Measurements from ENCODE around the gene TSC22D1.

Gene TSC22D1

GRCh38 chr13:44400736-44401135 lies 175.4 kb downstream of the TSC22D1 start:
- no peak for DNase-seq

- DNase-seq, result no peak
These were observed 177.1 kb downstream of the TSC22D1 start for GRCh38 chr13:44399074-44399473.

DNA sequence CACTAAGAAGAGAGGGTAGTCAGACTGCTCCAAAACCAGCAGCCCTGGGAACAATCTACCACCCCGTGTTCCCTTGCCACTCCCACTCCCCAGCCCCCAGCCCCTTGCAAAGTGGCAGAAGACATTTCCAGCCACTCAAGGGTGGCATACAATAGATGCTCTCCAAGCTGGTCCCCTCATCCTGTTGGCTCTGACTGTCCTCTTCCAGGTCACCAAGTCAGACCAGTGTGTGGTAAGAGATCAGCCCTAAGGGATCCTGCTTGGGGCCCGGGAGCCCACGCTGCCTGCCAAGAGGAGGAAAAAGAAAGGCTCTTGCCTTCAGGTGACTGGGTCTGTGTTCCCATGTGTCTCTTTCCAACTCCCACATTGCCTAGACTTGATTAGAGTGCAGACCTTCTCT lies 177.5 kb downstream of the TSC22D1 start:
- no peak for DNase-seq

DNA sequence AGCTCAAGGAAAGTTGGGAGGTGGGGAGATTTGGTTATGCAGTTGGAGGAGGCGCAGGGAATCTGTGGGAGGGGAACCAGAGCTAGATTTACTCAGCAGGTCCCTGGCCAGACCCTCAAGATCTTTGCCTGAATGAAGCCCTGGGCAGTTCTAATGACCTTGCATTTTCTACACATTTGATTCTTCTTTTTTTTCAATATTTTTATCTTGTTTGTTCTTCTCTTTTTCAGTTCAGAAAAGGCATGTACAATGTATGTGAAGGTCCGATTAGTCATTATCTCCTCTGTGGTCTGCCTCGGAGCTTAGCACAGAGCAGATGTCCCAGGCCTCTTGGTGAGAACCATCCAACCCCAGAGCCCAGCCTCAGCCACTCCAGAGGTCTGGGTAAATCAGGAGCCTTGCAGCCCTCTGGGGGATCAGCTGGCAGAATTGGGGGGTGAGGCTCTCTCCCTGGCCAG lies 178.3 kb downstream of the TSC22D1 start:
- no peak for DNase-seq

- DNase-seq, result no peak
These were observed 179.2 kb downstream of the TSC22D1 start for GRCh38 chr13:44396701-44397580.

- DNase-seq, result no peak
These were observed 180.0 kb downstream of the TSC22D1 start for GRCh38 chr13:44395976-44396694.

DNA sequence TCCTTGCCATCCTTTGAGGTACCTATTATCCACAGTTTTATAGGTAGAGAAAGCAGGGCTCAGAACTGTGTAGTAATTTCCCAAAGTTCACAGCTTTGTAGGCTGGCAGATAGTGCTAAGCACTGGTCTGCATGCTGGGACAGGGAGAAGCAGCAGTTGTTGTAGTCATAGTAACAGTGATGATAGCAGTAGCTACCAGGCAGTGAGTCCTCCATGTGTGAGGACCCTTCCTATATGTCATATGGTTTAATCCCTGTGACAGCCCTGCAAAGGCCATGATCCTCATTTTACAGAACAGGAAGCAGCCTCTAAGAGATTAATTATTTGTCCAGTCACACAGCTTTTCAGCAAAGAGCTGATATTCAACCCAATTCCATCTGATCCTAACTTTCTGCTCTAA lies 181.5 kb downstream of the TSC22D1 start:
- no peak for DNase-seq

- no peak for DNase-seq
These were observed 182.7 kb downstream of the TSC22D1 start for GRCh38 chr13:44393391-44393790.

- DNase-seq, result no peak
These were observed 186.3 kb downstream of the TSC22D1 start for GRCh38 chr13:44389876-44390275.

- DNase-seq, result no peak
These were observed 187.0 kb downstream of the TSC22D1 start for GRCh38 chr13:44389060-44389666.

DNA sequence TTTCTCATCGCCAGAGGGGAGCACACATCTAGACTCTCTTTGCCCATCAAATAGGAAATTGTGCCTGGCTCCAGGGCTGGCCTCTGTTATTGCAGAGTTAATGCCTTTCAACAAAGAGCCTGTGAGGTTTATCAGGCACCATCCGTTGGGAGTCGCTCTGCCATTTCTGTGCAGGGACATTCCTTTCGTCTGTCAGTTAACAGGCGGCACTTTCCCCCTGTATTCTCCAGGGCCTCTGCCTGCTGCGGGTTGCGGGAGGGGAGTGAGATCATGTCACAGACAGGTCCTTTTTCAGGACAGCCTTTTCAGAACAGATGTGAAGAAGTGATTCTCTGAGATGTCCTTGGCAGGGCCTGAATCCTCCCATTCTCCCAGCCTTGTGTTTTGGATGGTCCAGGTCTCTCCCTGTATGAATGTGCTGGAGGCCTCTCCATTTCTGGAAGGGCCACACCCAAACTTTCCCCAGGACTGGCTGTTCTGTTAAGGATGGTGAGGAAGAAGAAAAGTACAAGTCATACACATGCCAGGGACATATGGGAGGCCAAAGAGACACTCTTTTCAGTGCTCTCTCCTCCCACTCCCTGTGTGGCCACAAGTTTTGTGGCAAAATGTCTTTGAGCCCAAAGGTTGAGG lies 187.6 kb downstream of the TSC22D1 start:
- no peak for DNase-seq

GRCh38 chr13:44386913-44387556 lies 189.1 kb downstream of the TSC22D1 start:
- no peak for DNase-seq

DNA sequence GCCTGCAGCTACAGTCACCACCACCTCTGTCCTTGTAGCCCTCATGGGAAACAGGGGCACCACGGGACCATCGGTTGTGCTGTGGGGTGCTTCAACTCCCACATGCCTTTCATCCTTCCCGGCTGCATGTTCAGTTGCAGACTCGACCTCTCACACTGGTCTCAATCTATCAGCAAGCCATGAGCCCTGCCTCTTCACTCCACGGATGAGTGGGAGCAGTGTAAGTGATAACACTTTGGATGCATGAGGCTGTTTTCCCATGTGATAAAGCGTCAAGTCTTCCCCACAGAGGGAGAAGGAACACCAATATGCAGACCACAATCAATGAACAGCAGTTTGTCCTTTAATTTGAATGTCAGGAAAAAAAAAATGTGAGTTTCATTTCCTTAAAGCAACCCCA lies 190.3 kb downstream of the TSC22D1 start:
- DNase-seq, result no peak

GRCh38 chr13:44385401-44385800 lies 190.7 kb downstream of the TSC22D1 start:
- DNase-seq, result no peak

- no peak for DNase-seq
These were observed 191.4 kb downstream of the TSC22D1 start for GRCh38 chr13:44384778-44385177.

- DNase-seq, result no peak
These were observed 192.2 kb downstream of the TSC22D1 start for GRCh38 chr13:44383945-44384344.

DNA sequence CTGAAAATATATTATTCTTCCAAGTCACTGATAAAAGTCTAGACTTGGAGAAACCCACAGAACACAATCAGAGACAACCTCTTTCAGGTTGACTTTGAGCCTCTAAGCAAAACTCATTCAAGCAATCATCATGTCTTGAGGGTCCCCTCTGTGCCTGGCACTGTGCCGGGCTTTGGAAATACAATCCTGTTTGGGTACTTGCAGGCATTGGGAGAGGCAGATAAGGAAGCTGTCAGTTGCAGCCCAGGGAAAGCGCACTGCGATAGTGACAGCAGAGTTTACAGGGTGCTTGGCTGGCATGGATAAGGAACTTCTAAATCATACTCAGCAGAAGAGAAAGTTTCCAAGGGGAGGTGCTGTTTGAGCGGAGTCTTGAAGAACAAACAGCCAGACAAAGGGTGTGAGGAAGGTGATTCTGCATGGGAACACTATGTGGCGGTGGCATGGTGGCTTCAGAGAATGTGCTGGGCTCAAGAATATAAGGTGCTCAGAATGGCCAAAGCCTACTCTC lies 193.4 kb downstream of the TSC22D1 start:
- DNase-seq, result no peak

All from 8988T (cell line).